SIG-M5 treated with dmso at 0.1 percent for 504 hours (cell line): ENCODE measurements around the gene PCDH15.
"Not testable (repeated sequence)": the region's sequence is repeated elsewhere in the genome, so short reads cannot be mapped to it uniquely, and the experiment has no call there.

Experiments used
- DNase-seq: peaks from one replicate; lab custom pipeline; 2025; ENCODE audit not compliant: unreplicated experiment; lab: John Stamatoyannopoulos, UW

Gene PCDH15

DNA sequence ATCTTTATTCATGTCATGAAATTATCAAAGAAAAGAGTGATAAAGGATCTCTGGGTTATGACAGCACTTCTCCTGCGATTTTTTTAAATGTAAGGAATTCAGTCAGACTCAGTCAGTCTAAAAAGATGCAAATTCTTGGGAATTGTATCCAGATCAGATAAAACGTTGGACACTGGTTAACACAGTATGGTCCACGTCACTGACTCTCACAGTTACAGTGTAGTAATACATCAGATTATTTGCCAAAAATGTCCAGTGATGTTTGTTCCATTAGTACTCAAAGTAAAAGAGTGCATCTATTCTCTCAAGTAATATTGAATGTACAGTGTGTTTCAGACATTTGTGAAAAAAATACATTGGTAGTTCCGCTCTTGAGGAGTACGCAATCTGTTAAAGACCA lies 224.5 kb downstream of the PCDH15 start:
- no peak for DNase-seq

DNA sequence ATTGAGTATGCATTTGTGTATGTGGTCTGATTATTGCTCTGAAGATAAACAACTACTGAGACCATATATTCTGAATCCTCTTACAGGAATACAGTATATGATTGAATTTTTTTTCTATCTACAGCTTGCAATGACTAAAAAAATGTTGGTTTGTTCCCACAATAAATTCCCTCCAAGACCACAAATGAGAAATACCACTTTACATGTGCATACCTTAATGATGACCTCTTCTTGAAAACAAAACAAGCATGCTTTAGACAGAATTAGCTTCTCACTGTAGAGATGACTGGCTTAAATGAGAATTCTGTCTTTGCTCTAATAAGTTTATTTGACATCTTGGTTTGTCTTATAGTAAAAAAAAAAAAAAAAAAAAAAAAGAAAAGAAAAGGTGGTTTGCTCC lies 241.5 kb downstream of the PCDH15 start:
- DNase-seq: no peak

DNA sequence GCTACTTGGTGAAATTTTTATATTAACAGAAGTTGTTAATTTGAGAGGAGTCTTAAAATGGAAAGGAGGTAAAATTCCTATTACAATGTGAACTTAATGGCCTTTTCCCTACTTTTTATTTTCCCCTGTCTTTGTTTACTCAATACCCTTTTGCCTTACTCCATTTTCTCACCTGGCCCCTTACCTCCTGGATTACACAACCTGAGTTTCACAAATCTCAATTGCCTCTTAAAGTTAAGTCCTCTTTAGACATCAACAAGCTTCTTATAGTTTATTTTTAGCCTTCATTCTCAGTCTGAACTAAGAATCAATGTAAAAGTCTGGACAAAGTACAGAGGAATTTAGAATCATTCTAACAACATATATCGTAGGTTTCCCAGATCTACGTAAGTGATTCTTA lies 247.0 kb downstream of the PCDH15 start:
- DNase-seq: no peak

DNA sequence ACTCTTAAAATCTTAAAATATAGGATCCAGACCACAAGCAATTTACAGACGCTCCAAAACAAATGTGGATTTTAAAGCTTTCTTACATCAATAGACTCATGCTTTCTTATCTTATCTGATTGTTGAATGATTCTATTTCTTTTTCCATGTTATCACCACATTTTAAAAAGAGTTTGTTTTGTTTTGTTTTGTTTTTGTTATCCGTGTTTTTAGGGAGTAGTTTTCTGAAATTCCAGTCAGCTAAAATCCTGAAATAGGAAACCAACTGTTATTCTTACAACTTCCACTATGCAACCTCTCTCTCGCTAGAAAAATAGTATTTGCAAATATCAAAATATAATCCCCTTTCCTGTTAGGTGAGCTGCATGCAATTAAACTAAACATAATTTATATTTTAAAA lies 251.0 kb downstream of the PCDH15 start:
- DNase-seq: no peak

DNA sequence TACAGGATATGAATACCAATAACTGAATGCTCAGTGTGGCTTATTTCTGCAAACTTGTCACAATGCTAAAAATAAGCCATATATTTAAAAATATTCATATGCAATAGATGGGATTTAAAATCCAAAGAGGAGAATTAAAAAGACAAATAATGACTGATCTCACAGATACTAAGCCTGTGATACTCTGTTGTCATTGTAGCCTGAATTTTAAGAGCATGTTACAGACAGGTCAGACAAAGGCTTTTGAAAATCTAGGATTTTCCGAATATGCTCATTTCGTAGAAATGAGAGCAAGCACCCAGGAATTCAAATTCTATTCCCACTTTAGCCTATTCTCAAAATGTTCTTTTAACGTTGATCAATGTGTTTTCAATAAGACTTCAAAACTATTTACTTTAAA lies 269.7 kb downstream of the PCDH15 start:
- no peak for DNase-seq

DNA sequence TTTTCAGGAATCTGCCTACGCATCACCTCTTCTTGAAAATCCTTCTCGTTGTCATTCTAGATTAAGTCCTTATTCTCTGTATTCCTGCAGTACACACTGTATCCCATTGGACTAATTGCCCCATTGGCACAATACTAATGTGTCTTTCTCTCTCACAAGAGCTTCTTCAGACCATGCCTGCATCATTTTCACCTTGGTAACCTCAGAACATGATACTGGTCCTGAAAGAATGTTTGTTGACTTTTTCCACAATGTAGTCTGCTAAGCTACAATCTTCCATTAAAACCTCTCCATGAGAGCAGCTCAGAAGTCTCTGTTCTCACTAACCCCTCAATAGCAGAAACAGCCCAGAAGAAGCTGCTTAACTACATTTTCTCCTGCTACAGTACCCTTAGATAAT lies 270.7 kb downstream of the PCDH15 start:
- DNase-seq: no peak

DNA sequence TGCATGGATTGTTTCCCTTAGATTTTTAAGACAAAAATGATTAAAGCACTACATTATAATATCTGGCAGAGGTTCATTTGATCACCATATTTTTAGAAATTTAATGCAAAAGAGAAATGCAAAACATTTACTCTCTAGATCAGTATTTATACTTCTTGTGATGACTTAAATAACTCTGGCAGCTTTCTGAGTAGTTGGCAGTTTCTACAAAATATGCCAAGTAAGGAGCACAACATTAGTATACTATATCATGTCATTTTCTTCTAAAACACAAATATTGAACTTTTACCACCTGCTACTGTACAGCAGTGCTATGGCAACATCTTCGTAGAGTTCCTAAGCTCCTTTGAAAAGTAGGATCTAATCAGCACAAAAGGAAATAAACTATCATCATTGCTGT lies 275.2 kb downstream of the PCDH15 start:
- DNase-seq: no peak

DNA sequence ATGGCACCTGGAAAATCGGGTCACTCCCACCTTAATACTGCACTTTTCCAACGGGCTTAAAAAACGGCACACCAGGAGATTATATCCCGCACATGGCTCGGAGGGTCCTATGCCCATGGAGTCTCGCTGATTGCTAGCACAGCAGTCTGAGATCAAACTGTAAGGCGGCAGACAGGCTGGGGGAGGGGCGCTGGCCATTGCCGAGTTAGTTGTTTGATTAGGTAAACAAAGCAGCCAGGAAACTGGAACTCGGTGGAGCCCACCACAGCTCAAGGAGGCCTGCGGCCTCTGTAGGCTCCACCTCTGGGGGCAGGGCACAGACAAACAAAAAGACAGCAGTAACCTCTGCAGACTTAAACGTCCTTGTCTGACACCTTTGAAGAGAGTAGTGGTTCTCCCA lies 285.8 kb downstream of the PCDH15 start:
- not testable (repeated sequence) for DNase-seq

DNA sequence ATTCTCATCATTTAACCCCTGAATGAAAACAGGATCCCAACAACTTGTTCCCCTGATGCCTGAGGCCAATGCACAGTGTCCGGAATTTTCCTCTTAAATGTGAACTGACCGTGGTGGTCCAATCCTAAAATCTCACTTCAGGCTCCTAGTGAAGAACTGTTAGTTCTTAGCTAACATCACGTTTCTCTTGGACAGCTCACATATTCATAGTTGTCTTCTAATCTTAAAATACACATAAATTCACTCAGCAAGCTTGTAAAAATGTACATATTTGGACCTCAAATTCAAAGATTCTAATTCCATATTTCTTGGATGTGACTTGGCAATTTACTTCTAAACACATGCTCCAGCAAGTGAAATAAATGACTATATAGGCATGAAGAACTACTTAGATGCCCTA lies 297.2 kb downstream of the PCDH15 start:
- no peak for DNase-seq

DNA sequence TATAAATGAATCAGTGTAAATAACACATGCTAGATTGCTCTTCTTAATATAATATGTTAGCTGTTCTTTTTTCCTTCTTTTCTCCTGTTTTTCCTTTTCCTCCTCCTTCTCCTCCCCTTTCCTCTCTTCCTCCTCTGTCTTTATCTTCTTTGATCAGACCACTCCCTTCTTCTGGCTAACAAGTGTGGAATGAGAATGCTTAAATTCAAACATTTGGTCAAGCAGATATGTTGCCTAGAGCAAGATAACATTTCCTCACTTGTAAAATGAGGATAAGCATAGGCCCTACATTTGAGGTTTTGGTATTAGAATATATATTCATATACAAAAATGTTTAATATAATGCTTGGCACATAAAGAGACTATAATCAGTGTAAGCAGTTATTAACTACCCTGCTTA lies 299.1 kb downstream of the PCDH15 start:
- DNase-seq: no peak

DNA sequence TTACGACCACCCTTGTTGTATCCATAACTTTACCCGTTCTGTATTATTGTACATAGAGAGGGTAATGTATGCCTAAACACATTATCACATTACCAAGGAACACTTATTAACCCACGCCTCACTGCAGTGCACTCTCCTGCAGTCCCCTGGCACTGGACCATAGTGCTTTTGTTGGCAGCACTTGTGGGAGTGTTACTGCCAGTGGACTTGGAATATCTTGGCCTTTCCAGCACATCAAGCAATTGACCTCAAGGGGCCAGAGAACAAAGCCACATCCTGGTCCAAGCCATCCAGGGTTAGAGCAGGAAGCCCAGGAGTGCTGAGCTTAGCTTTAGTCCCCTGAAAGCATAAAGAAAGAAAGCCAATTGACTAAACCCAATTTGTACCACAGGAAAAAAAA lies 304.2 kb downstream of the PCDH15 start:
- DNase-seq: no peak

DNA sequence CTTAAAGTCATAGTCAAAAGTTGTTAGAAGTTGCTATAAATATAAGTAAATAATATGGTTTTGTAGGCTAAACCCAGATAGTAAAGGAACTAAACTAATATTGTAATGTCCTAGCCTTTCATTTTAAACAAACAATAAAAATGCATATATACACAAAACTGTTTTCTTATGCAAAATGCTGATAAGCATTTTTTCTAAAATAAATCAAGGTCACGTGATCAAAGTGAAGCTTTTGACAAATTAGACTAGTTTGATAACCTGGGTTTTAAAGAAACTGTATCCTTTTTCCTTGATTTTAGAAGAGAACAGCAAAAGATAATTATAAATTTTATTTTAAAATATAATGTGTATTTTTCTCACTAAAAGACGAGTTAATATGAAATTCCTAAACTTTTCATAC lies 313.3 kb downstream of the PCDH15 start:
- DNase-seq: no peak

DNA sequence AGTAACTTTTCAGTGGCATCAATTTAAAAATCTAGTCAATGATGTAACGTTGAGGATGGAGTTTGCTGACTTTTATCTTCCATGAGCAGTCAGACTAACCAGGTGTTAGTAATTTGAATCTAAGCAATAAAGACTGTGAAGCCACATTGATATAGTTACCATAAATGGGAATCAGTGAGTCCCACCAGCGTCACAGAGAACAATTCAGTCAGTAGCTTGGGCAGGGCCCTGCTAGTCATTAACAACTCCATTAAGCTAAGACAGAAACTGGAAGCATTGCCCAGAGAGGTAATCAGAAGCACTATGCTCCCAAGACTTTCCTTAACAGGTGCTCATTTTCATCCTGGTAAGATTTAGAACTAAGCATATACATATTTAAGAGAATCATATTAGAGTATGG lies 315.1 kb downstream of the PCDH15 start:
- no peak for DNase-seq

DNA sequence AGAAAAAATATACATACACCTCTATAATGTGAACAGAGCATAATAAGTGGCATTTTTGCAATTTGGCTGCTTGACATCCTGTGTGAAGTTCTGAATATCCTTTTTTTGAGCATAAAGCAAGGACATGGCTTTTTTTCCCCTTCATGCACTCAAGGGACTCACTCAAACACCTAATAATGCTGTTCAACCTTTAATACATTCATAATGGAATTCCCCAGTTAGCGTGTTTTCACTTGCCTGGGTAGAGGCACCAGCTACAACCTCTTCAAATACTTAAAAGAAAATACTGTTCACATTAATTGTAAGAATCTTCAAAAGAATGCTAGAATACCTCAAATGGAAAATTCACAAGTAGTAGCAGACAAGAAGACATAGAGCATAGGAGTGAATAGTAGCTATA lies 316.8 kb downstream of the PCDH15 start:
- no peak for DNase-seq

DNA sequence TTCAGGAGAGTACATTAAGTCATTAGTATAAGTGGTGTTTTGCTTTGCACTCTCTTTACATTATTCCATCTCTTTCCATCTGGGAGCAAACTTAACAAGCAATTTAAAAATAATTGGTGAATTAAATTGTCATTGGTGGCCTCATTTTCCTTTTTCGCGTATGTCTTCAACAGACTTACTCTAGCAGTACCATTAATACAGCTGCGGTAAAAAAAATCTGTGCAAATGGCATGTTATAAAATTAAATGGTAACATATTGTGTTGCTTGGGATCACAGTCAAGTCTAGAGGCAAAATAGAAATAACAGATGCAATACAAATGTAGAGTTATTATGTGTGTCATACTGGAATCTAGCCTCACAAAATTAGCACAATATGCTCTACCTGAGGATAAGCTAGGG lies 322.4 kb downstream of the PCDH15 start:
- DNase-seq: no peak

DNA sequence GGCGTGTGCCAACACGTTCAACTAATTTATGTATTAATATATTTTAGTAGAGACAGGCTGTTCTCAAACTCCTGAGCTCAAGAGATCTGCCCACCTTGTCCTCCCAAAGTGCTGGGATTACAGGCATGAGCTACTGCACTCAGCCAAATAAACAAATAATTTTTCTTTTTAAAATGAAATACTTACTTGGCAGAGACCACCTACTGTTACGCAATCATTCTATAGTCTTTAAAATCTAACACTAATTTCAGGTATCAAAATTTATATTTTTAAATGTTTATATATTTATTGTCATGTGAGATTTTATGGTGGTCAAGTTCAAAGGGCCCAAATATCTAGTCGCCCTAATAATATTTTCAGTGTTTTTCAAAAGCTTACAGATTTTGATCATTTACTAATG lies 323.3 kb downstream of the PCDH15 start:
- no peak for DNase-seq

DNA sequence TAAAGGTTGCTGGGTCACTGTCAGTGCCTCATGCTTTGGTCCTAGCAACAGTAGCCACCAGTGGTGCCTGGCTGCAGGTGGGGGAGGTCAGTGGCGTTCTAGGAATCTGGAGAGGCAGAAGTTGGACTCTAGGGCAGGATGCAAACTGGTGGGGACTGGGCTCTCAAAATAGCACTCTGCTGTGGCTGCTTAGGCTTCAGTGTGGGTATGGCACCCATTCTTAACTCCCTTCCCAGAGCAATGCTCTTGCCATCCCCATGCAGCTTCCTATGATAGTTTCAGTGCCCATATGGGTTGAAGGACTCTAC lies 330.8 kb downstream of the PCDH15 start:
- no peak for DNase-seq

DNA sequence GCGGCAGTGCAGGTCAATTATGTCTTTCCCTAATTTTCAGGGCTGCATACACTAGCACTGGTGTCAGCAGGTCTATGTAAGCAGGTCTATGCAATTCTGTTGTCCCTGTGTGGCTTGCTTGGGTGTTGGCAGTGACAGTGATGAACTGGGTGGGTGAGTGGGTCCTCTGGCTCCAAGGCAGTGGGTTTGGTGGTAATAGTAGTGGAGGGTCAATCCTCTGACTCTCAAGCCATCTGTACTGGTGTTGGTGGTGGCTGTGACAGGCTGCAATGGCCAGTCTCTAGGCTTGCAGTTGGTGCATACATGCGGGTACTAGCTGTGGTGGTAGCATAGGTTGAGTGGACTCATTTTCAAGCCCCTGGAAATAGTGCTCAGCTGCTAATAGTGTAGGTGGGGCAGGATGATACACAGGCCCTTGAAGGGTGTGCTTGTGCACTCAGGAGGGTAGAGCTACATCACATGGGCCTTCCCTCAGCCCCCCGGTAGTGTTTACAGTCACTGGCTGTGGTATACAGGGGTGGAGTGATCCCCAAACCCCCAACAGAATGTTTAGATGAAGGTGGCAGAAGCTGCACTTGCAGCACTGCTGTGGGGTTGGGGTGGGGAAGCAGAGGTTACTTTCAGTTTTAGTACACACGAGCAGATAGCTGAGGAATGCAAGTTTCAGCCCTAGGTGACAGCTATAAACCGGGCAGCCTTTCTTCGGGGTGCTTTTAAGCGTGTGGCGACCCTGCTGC lies 331.3 kb downstream of the PCDH15 start:
- no peak for DNase-seq

DNA sequence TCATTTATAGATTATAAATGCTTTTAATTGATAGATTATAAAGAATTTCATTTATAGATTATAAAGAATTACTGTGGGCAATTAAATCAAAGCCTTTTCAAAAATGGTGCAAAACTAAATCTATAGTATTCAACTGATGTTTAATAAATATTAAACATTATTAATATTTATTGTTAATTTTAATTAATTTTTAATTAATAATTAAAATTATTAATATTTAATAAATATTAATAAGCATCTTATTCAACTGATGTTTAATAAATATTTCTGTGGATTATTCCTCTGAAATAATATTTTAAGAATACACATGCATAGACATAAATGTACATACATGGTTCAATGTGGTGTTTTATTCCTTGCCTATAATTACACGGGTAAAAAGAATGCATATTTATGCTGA lies 346.8 kb downstream of the PCDH15 start:
- no peak for DNase-seq

DNA sequence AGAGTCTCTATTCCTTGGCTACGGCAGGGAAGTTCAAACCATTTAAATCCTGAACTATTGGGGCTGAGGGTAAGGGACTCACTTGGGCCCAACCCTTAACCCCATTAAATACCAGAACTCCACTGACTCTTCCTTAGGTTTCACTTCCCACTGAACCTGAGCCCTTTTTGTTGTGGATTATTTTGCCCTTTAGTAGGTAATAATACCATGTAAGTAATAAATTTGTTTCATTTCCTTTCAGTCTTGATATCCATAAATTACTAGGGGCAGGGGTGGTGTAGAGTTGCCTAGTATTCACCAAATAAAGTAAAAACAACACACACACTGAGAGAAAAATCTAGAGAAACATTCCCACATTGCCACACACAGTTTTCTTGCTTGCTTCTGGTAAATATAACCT lies 352.0 kb downstream of the PCDH15 start:
- DNase-seq: no peak

DNA sequence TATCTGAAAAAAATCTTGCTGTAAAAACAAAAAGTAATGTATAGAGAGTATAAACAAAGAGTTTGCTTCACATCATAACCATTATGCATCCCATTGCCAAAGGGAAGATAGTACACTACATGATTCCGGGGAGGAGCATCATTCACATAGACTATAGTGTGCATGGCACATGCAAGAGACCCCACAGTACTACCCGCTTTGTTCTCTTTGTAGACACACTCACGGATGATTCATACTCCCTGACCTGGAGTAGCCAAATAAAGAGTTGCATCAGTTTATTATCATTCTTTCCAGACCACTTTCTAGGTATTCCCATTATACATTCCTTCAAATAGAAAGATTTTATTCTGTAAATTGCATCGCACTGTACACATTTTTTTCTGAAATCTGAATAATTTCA lies 356.9 kb downstream of the PCDH15 start:
- no peak for DNase-seq

DNA sequence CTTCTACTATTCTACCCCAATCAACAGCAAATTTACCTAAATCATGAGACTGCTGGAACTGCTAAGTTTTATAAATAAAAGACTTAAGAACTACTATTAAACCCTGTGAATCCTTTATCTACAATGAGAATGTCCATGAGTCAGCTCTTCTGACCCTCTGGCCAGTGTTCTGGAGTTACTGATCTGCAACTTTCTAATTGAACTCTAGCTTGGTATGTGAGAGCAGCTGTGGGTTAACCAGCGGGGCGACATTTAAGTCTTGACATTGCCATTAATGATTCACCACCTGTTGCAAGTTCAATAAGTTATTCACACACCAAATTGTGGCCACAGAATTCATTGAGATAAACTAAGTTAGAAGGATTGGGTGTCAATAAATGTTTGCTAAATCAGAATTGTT lies 359.8 kb downstream of the PCDH15 start:
- DNase-seq: no peak

DNA sequence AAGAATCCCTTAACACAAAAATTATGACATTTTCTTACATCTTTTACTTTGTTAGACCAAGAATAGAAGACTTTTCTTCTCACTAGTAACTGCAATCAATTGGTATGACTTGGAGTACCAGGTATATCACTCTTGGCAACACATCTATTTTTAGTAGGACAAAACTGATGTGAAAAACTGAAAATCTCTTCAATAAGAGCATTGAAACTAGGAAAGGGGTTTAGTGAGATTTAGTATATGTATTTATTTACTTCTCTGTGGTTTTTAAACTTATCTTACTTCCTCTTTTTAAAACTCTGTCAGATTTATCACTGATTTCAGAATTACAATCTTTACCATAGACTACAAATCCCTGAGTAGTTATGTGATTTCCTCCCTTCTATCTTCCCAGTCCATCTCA lies 366.2 kb downstream of the PCDH15 start:
- no peak for DNase-seq

DNA sequence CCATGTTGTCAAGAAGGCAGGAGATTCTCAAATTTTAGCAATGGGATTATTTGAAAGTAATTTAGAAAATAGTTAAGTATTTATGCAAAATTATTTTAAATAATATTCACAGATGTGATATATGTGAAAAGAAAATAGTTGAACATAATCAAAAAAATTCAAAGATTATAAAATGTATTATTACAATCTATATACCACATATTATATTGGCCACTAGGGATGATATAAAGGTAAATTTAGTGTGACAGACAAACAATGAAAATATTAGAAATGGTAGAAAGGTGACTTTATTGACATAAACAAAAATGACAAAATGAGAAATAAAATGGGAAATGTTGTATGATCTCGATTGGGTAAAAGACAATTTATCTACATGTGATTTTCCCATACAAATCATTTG lies 385.5 kb downstream of the PCDH15 start:
- DNase-seq: no peak
